DMS79 (cell line): ENCODE measurements around the gene CORO2A.

Experiments used
- DNase-seq: peaks from one replicate; lab custom pipeline; 2025; lab: John Stamatoyannopoulos, UW

Gene CORO2A, protein sequence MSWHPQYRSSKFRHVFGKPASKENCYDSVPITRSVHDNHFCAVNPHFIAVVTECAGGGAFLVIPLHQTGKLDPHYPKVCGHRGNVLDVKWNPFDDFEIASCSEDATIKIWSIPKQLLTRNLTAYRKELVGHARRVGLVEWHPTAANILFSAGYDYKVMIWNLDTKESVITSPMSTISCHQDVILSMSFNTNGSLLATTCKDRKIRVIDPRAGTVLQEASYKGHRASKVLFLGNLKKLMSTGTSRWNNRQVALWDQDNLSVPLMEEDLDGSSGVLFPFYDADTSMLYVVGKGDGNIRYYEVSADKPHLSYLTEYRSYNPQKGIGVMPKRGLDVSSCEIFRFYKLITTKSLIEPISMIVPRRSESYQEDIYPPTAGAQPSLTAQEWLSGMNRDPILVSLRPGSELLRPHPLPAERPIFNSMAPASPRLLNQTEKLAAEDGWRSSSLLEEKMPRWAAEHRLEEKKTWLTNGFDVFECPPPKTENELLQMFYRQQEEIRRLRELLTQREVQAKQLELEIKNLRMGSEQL

DNA sequence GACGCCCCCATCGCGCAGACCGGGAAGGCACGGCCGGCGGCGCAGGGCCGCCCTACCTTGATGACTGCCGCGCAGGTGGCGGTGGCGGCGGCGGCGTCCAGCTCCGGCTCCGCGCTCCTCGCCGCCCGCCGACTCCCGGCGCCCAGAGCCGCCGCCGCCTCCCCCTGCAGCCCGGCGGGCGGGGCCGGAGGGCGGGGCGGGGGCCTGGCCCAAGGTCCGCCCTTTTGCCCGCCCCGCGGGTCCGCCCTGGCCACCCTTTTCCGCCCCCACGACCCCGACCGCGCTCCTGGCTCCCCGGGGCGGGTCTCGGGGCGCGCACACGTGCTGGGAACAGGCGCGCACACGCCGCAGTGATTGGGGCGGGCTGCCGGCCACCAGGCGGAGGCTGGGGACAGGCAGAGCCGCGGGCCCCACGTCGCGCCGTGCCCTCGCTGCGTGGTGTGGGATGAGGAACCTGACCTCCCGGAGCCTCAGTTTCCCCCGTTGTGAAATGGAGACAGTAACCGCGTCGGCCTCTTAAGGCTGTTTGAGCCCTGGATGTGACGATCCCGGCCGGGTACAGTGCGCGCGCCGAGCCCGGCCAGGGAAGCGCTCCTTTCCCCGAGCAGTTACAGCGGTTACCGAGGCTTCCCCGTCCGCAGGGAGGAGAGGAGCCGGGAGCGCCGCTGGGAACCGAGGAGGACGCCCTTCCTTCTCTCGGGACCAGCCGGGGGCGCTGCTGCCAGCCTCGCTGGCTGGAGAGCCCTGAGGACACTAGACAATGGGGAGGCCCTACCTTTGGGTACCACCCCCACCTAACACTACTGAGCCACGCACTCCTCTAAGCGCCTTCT, at the start of gene CORO2A:
Gene CORO2A, minus strand, starts transcription at position 135 of the 833 bp plus-strand sequence. CDS start 34,977 bp downstream, outside the sequence.
- peak; percentile 48 for DNase-seq

DNA sequence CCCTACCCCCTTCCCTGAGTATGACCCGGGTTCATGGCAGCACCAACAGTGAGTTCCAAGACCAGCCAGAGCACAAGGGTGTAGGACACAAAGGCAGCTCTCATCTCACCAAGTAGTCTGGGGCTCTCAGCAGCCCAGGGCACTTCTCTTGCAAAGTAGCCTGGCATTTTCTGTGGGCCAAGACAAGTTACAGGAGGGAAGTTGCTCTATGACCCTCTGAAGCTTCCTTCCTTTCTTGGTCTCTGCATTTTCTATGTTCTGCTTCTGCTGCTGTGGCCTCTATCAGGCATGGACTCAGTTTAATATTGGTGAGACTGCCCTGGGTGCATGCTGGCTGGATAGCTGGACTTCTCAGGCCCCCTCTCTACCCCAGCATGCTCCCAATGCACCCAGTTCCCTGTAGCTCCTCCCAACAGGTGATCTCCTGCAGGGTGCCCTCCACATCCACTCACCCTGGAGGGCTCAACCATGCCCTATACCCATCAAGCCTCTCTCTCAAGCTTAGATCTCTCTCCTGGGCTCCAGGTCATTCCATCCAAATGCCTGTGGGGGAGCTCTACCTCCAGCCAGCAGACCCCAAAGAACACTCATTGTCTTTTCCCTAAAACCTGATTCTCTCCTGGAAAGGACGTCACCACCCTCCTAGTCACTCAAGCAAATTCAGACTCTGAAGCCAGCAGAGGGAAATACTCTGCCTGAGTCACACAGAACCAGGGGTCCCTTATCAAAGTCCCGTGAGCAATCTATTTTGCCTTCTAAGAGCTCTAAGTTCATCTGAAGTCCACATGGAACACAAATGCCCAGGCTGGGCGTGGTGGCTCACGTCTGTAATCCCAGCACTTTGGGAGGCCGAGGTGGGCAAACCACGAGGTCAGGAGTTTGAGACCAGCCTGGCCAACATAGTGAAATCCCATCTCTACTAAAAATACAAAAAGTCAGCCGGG, 49.2 kb upstream of the CORO2A start:
- no peak for DNase-seq

DNA sequence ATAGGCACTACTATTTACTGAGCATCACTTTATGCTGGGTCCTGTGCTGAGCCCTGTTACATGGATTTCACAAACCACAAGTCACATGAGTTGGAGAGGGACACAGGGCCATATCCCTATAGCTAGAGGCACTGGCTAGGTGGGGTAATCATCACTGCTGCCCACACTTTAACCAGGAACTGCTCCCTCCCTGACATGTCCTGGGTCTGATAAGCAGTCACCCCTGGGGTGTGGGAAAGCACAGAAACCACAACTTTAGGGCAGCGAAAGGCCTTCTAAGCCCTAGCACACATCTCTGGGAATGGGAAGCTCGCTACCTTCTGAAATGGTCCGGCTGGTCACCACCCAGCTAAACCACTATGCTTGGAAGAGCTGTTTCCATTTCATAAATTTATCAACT, 48.0 kb upstream of the CORO2A start:
- DNase-seq, result no peak

DNA sequence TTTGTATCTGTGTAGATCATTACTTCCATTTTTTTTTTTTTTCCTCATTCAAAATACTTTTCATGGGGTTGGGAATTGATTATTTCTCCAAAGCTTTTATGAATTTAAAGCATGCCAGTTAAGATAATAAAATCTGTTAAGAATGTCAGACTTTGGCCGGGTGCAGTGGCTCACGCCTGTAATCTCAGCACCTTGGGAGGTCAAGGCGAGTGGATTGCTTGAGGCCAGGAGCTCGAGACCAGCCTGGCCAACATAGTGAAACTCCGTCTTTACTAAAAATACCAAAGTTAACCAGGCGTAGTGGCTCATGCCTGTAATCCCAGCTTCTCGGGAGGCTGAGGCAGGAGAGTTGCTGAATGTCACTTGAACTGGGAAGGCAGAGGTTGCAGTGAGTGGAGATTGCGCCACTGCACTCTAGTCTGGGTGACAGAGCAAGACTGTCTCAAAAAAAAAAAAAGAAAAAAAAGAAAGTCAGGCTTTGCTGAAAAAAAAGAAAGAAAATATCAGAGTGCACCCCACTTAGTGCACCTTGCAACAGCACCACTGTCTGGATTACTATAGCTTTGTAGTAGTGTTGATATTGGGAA, 44.6 kb upstream of the CORO2A start:
- no peak for DNase-seq

DNA sequence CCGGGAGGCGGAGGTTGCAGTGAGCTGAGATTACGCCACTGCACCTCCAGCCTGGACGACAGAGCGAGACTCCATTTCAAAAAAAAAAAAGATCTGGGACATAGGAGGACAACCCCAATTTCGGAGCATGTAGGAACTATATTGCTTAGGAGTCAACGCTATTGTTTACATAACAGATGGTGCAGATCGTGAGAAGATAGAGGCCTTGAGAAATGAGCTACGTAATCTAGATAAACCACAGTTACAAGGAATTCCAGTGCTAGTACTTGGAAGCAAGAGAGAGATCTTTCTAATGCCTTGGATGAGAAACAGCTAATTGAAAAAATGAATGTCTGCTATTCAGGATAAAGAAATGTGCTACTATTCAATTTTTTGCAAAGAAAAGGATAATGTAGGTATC, 42.7 kb upstream of the CORO2A start:
- no peak for DNase-seq

DNA sequence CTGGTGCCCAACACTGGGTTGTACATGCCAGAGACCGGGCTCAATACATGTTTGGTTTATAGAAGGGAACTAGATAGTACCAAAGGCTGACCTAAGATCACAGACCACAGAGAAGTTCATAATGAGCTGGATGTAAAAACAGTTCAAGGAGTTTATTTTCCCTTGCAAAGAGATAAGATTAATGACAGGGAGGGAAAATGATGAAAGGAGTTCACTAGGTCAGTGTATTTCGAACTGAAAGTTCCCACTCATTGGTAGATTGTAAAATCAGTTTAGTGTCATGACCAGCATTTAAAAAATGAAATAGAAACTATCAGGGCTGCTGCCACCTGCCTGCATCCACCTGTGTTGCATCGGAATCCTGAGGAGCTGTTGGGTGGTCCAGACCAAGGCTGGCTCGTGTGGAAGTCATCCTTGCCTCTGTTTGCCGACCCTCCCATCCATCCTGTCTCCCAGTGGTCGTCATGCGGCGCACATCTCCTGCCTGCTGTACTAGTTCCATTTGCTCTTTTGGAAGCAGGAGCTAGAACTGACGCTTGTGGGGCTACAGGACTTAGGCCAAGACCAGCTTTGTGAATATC, 41.9 kb upstream of the CORO2A start:
- no peak for DNase-seq

DNA sequence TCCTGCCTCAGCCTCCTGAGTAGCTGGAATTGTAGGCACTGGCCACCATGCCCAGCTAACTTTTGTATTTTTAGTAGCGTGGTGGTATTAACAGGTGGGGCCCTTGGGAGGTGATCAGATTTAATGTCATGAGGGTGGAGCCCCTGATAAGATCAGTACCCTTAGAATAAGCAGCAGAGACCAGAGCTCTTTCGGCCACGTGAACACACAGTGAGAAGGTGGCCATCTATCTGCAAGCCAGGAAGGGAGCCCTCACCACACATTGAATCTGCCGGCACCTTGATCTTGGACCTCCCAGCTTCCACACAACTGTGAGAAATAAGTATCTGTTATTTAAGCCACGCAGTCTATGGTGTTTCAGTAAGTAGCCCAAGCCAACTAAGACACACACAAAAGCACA, 40.5 kb upstream of the CORO2A start:
- no peak for DNase-seq

DNA sequence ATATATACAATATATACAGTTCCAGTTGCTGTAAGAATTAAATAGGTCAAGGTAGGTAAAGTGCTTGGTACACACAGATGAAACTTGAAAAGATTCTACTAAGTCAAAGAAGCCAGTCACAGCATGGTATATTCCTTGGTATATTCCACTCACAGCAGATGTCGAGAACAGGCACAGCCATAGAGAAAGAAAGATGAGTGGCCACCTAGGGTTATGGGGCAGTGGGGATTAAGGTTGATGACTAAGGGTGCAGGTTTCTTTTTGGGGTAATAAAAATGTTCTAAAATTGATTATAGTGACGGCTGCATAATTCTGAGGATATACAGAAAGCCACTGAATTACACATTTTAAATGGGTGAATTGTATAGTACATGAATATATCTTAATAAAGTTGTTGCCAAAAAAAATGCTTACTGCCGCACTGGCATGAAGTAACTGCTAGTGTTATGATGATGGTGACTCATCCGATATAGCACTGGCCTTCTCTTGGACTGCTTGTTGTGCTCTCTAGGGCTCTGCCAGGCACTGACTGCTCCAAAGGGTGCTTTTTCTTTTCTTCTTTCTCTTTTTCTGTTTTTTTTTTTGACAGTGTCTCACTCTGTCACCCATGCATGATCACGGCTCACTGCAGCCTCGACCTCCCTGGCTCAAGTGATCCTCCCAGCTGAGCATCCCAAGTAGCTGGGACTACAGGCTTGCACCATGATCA, 39.5 kb upstream of the CORO2A start:
- DNase-seq, result no peak

DNA sequence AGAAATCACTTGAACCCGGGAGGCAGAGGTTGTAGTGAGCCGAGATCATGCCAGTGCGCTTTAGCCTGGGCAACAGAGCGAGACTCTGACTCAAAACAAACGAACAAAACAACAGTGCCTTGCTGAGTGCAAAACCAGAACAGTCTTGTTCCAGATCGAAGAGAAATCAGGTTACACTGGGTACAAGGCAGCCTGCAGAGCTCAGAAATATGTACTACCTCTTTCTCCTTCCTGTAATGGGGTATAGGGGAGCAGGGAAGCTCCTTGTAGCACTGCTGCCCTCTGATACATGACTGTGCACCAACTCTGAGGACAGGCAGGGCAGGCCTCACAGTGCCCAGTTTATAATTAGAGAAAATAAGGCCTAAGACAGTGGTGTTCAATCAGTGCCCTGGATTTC, 38.4 kb upstream of the CORO2A start:
- DNase-seq, result no peak

DNA sequence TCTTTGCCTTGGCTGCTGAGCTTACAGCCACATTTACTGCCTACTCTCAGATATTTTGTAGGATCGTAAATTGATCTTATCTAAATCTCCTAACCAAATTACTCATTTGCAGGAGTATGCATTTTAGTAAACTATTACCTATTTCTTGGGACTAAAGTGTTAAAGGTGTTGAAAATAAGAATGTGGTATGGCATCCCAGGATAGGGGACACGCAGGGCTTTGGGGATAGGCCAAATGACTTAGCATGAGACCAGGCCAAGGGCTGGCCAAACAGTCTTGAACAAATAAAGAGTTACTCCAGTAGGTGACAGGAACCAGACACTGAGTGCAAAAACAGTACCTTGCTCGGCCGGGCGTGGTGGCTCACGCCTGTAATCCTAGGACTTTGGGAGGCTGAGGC, 37.9 kb upstream of the CORO2A start:
- no peak for DNase-seq

DNA sequence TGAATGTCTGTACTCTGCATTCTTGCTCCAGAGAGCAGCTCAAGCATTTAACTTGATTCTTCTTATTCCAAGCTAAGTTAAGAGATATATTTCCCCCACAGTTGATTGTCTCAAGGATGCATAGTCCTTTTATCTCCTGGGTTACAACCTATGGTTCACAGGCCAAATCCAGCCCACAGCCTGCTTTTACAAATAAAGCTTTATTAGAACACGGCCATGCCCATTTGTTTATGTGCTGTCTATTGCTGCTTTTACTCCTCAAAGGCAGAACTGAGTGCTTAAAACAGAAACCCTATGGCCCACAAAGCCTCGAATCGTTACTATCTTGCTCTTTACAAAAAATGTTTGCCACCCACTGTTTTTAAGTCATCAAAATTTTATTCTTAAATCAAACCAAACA, 37.2 kb upstream of the CORO2A start:
- DNase-seq, result no peak

DNA sequence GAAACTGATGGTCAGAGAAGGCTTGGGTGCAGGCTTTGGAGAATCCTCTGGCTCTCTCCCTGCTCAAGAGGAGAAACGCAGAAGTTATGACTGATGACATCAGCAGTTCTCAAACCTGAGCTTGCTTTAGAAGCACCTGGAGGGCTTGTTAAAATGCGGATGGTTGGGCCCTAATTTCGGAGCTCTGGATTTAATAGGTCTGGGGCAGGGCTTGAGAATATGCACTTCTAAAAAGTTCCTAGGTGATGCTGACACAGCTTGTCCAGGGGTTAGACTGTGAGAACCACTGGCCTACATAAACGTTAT, 36.6 kb upstream of the CORO2A start:
- no peak for DNase-seq

DNA sequence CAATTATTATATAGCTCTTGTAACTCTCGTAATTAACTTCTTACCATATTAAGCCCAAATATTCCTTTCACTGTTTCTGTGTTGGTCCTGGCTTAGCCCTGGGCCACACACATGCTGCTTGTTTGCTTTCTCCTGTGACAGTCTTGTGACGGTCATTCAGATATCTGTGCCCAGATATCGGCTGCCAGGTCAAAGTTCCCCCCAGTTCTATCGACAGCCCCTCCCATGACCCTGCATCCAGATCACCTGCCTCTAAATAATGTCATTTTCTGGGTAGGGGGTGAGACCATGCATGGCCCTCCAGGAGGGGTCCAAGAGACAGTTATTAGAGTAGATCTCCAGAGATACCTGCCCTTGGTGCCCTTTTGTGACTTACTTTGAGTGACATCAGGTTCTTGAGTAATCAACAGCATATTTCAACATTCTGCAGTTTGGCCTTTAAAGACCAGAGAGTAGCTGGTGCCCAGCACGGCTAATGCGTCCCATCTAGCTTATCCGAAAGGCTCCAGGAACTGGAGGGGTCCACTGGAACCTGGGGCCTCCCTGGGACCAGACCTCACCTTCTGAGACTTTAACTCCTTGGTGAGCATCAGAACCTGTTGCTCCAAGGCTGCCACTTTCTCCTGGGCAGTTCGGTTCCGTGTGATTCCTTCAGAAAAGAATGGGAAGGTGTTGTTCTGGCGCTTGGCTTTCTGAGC, 36.1 kb upstream of the CORO2A start:
- DNase-seq, result no peak

DNA sequence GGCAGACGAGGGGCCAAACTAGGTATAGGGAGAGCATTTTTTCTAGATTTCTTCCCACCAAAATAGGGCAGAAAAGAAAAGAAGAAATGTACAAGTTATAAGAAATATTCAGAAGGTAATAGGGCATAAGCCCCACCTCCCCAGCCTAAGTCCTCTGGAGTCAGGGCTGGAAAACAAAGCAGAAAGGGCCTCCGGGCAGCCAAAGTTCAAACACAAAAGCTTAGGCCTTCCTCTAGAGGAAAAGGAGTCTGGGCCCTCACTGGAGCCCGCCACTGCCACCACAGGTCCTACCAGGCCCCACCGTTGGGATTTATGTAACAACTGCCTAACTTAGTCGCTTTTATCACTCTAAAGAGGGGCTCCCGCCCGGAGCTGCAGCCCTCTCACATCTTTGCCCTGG, 35.4 kb upstream of the CORO2A start:
- DNase-seq, result no peak

DNA sequence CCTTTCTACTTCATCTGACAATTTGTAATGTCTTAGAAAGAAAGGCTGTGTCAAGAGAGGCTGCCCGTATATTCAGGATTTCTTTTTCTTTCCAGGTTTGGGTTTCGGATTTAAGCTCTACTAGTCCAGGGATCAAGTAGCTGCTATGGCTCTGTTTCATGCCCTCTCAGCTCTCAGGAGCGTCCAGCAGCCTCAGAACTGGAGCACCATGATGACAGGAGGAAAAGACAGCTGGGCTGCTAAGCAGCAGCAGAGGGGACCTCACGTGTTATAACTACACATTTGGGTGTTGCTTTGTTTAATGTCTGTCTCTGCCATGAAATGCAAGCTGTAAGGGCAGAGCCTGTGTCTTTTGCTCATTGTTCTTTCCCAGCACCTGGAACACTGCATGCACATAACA, 34.5 kb upstream of the CORO2A start:
- DNase-seq, result no peak

DNA sequence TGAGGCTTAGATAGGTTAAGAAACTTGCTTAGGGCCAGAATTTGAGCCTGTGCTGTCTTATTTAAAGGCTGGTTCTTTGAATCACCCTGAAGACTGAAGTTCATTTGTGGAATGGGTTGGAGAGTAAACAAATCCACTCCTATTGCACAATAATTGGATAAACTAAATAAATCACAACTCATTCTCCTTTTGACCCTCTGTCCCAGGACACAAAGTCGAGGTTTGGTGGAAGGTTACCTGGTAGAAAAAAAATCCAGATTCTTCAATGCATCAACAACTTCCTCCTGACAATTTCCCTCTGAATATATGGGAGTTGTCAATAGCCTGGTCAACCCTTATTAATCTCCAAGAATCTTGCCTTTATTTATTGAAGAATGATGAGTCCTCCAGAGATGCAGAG, 34.1 kb upstream of the CORO2A start:
- no peak for DNase-seq

DNA sequence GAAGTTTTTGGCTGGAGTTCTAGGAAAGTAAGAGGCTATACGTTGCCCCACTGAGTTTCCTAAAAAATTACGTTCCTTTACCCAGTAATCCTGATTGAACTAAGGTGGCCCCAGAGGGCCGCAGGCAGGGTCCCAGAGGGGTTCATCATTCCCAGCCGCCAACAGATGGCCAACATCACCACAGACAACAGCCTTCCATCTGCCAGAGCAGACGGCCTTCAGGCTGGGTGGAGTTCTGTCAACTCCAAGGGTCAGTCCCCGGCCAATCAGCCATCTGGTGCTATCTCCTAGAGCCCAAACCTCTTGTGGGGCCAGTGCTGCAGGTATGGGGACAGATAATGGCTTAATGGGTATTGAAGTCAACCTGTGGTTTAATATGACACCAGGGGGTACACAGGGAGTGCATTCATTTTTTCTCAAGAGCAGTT, 32.6 kb upstream of the CORO2A start:
- DNase-seq, result no peak

DNA sequence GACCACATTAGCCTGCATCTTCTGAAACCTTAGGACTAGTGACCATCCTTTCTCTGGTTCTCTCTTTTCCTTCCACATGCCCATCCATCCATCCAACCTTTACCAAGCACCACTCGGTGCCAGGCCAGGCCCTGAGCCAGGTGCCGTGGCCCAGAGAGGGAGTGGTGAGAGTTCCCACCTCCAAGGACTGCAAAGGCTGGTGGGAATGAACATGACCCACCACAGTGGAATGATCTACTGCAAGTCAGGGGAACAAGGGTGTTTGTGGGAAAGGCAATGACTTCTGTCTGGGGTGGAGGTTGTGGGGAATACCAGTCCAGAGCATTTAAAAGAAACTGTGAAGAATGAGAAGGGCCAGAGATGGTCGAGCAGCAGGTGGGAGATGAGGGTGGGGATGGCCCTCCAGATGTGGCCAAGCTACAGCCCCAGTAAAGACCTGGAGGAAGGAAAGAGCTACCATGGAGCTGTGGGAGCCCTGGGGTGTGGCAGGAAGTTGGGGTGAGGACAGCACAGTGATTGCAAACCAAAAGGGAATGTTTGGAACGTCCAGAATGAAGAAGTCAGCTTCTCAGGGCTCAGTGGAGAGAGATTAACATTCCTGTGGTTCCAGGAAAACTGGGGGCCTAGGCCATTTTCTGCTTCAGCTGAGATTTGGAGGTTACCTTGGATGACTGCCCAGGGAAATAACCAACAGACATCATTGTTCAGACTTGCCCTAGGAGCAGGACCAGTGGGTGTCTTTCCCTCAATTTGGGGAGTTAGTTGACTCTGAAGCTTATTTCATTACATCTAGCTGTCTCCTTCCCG, 30.7 kb upstream of the CORO2A start:
- no peak for DNase-seq

DNA sequence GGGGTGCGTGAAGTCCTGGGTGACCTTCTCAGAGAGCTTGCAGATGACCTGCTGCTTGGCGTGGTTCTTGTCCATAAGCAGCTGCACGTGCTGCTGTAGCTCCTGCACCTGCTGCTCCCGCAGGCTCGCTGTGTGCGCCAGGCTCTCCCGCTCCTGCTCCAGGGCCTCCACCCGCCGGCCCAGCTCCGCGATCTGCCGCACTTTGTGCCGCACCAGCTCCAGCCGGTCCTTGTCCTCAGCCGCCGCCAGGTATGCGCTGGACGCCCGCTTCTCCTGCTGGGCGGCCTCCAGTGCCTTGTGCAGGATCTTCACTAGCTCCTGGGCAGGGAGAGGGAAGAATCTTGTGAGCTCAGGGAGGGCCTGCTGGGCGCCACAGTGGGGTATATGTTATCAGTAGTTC, 28.5 kb upstream of the CORO2A start:
- DNase-seq, result no peak
